CD4-positive, alpha-beta T cell treated with Interferon gamma for 1 hour (primary cell): ENCODE results near the gene DEK.

Experiments
- DNase-seq: peaks from one replicate; pipeline ENCODE4 v3.0.0-alpha.2; 2020

Gene DEK

GRCh38 chr6:18265787-18266522 lies 1.6 kb upstream of the DEK start:
- DNase-seq, result no peak

- no peak for DNase-seq
Observed at GRCh38 chr6:18264923-18265377, 620 bp upstream of the DEK start.

- DNase-seq, result peak; percentile 4
Observed at GRCh38 chr6:18263418-18264218, 712 bp downstream of the DEK start.

GRCh38 chr6:18262702-18263417 lies 1.5 kb downstream of the DEK start:
- peak; percentile 15 for DNase-seq

GRCh38 chr6:18261877-18262276 lies 2.5 kb downstream of the DEK start:
- DNase-seq, result no peak

- peak; percentile 61 for DNase-seq
Observed at GRCh38 chr6:18260448-18261106, 3.8 kb downstream of the DEK start.

GRCh38 chr6:18259675-18260447 lies 4.5 kb downstream of the DEK start:
- DNase-seq, result no peak

- no peak for DNase-seq
Observed at GRCh38 chr6:18254793-18255192, 9.5 kb downstream of the DEK start.

- no peak for DNase-seq
Observed at GRCh38 chr6:18253635-18254034, 10.7 kb downstream of the DEK start.

GRCh38 chr6:18249271-18249670 lies 15.1 kb downstream of the DEK start:
- no peak for DNase-seq

- no peak for DNase-seq
Observed at GRCh38 chr6:18248698-18249097, 15.6 kb downstream of the DEK start.

GRCh38 chr6:18247002-18247401 lies 17.3 kb downstream of the DEK start:
- DNase-seq, result no peak

- DNase-seq, result no peak
Observed at GRCh38 chr6:18246205-18246604, 18.1 kb downstream of the DEK start.

- DNase-seq, result no peak
Observed at GRCh38 chr6:18245642-18246041, 18.7 kb downstream of the DEK start.

GRCh38 chr6:18245079-18245478 lies 19.3 kb downstream of the DEK start:
- no peak for DNase-seq

GRCh38 chr6:18244251-18244650 lies 20.1 kb downstream of the DEK start:
- DNase-seq, result no peak

- no peak for DNase-seq
Observed at GRCh38 chr6:18243302-18243893, 20.9 kb downstream of the DEK start.

GRCh38 chr6:18242062-18242851 lies 22.1 kb downstream of the DEK start:
- no peak for DNase-seq

GRCh38 chr6:18241208-18242038 lies 22.9 kb downstream of the DEK start:
- no peak for DNase-seq

- DNase-seq, result no peak
Observed at GRCh38 chr6:18240230-18240629, 24.1 kb downstream of the DEK start.
